NB4 (cell line): ENCODE measurements around the gene PLCH1.

ENCODE experiments used
- DNase-seq: peaks from one replicate; pipeline ENCODE4 v3.0.0; 2010; ENCODE audit warnings: low read depth
- H3K4me3 ChIP-seq: one replicate; pipeline ENCODE4 v1.5.1; 2011; ENCODE audit warnings: mild to moderate bottlenecking, low read depth, low read length, moderate library complexity
- MYC ChIP-seq: IDR thresholded peaks from 2 replicates; pipeline ENCODE4 v1.6.1; 2011; ENCODE audit warnings: low read depth, low read length
- POLR2A ChIP-seq: IDR thresholded peaks from 2 replicates; pipeline ENCODE4 v1.6.1; 2011; ENCODE audit warnings: mild to moderate bottlenecking; ENCODE audit not compliant: insufficient read length; ENCODE audit errors: extremely low read depth
- TF ChIP-seq, protein P1 (sequence below): IDR thresholded peaks from 2 replicates; pipeline ENCODE4 v1.6.1; 2011; ENCODE audit warnings: low read depth, low read length
- TF ChIP-seq, protein P2 (sequence below): IDR thresholded peaks from one replicate; pipeline ENCODE4 v1.5.1; 2012; ENCODE audit warnings: low read depth, low read length

Gene PLCH1

DNA sequence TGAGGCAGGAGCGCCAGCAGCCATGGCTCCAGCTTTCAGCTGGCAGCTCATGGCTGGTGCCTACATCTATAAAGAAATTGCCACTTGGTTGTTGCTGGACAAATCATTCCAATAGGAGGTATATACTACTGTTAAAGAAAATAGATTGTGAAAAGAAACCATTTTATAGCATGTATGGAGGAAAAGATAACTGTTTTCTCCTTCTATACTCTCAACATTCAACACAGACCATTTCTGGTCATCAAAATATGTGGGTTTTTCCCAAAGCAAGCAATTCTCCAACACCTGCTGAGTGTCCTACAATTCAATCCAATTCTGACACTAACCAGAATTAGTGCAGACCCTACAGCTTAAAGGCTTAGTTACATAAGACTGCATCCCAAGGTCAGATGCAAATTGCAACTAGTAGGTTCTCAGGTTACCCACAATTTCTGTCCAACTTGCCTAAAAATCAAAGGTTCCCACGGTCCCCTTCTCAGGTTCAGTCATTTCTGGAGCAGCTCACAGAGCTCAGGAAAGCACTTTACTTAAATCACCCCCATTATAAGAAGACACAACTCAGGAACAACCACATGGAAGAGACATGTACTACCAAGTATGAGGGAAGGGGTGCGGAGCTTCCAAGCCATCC lies 409.0 kb downstream of the PLCH1 start:
- no peak overlapping the region for H3K4me3 ChIP-seq
- no peak for DNase-seq
- TF ChIP-seq MYC (no peak), POLR2A (no peak)
- TF ChIP-seq, protein P1, sequence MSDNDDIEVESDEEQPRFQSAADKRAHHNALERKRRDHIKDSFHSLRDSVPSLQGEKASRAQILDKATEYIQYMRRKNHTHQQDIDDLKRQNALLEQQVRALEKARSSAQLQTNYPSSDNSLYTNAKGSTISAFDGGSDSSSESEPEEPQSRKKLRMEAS: no peak
- TF ChIP-seq, protein P2, sequence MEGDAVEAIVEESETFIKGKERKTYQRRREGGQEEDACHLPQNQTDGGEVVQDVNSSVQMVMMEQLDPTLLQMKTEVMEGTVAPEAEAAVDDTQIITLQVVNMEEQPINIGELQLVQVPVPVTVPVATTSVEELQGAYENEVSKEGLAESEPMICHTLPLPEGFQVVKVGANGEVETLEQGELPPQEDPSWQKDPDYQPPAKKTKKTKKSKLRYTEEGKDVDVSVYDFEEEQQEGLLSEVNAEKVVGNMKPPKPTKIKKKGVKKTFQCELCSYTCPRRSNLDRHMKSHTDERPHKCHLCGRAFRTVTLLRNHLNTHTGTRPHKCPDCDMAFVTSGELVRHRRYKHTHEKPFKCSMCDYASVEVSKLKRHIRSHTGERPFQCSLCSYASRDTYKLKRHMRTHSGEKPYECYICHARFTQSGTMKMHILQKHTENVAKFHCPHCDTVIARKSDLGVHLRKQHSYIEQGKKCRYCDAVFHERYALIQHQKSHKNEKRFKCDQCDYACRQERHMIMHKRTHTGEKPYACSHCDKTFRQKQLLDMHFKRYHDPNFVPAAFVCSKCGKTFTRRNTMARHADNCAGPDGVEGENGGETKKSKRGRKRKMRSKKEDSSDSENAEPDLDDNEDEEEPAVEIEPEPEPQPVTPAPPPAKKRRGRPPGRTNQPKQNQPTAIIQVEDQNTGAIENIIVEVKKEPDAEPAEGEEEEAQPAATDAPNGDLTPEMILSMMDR: no peak

DNA sequence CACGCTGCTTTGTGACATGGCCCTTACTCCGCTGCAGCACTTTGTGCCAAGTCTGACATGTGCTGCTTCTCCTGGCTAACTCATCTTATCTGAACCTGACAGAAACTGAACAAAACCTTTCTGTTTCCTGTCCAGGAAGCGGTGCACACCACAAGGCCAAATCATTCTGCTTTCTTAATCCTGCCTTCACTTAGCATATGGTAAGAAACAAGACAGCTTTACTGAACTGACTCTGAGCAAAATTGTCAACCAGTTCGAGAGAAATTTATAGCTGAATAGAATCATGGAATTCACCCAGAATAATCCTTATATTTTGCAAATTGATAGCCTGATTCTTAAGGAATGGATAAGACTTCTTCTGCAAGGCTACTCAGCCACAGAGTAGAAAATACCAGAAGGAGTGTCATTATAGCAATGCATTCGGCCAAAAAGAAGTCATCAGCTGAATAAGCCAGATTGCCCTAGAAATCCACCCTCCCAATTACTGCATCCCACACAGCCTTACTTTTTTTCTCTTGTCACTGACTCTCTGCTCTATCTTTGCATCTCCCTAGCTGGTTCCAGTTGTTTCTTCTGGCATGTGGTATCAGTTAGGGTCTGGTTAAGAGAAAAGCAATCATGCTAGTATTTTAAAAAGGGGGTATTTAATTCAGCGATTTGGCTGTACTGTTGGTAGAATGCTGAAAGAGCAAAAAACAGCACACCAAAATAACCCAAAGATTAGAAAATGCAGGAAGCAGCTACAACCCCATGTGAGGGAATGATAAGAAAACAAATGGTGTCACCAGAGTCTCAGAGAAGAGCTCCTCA lies 409.8 kb downstream of the PLCH1 start:
- no peak overlapping the region for H3K4me3 ChIP-seq
- TF ChIP-seq MYC (peak; percentile 96), POLR2A (no peak)
- TF ChIP-seq, protein P1: peak; percentile 93
- TF ChIP-seq, protein P2: no peak
- DNase-seq: peak; percentile 74

DNA sequence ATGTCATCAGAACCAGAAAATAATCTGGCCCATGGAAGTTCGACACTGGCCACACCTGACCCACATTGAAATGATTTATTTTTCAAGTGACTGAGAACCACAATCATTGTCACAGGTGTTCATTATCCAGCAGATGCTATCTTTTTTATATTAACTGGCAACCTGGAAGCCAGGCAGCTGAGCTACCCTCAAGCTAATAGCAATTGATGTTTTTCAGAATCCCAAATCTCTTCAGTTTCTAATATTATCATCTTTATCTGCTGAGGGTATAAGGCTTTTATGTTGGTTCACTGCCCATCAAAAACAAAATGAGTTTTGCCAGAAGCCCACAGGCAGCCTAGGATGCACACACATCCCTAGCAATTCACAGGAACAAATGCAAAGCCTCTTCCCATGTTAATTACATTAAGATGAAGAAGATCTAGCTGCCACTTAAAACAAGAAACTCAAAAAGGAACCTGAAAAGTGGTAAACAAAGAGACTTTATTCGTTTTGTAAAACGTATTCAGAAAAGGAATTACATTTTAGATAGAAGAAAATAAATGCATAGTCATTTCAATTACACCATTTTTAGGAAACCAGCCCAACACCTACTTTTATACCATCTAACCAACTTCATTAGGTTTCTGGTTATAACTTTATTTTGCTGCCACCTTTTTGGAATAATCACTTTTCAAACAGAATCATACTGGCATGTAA lies 410.5 kb downstream of the PLCH1 start:
- no peak for TF ChIP-seq MYC
- no peak for TF ChIP-seq POLR2A
- TF ChIP-seq, protein P2: no peak
- TF ChIP-seq, protein P1: no peak
- H3K4me3 ChIP-seq: no peak overlapping the region
- no peak for DNase-seq

DNA sequence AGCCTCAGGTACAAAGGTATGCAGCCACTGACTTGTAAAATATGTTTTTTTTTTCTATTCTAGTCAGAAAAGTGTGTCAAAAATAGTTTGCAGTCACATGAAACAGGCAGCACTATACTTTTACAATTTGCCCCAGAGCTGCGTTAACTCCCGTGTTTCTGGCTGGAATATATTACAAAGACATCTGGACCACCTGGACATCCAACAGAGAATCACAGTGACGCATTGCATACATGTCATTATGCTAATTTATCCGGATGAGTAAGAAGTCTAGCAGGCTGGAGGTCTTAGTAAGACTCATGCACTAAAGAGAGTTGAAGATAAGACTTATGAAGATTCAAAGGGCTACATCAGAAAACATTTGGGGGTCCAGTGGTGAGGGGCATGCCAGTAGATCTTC lies 412.2 kb downstream of the PLCH1 start:
- TF ChIP-seq, protein P2: no peak
- TF ChIP-seq POLR2A (no peak), MYC (no peak)
- TF ChIP-seq, protein P1: no peak
- no peak for DNase-seq
- no peak overlapping the region for H3K4me3 ChIP-seq

DNA sequence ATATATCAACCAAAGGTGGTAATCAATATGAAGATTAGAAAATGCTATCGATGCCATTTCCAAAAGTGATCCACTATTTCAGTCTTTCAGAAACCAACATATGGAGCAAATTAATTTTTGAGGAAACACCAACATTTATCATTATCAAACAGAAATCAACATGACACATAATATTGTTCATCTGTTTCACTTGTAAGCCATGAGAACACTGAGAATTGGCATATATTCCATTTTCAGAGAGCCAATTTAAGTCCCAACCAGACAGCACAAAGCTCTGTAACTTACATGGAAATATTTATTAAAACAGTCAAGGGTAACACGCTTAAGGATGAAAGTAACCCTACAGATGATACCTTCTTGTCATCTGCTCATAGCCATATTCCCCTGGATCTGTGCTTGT lies 413.8 kb downstream of the PLCH1 start:
- DNase-seq: no peak
- TF ChIP-seq, protein P1: no peak
- TF ChIP-seq POLR2A (no peak), MYC (no peak)
- TF ChIP-seq, protein P2: no peak
- no peak overlapping the region for H3K4me3 ChIP-seq
